A549 (cell line): Measurements from ENCODE around the gene AP2B1.

ENCODE experiments used
- BCL3 ChIP-seq: fragments of >200 bp; sonication (Bioruptor Twin); formaldehyde crosslinking; IDR thresholded peaks from 3 replicates; pipeline ENCODE4 v1.6.1; 2016
- CTCF ChIP-seq: fragments of >200 bp; sonication (Bioruptor Twin); formaldehyde crosslinking; IDR thresholded peaks from 3 replicates; pipeline ENCODE4 v1.5.1; 2016
- EP300 ChIP-seq, 2 experiments: fragments of >200 bp; sonication (Bioruptor Twin); formaldehyde crosslinking; IDR thresholded peaks; 2 replicates in 1 of 2; 3 replicates in 1 of 2; pipeline ENCODE4 v1.6.1; 2016 to 2017
- KDM5A ChIP-seq: fragments of 200-600 bp; sonication (generic); IDR thresholded peaks from 2 replicates; pipeline ENCODE4 v1.6.1; 2016; ENCODE audit warnings: antibody characterized with exemption, mild to moderate bottlenecking
- POLR2A ChIP-seq: IDR thresholded peaks from 2 replicates; pipeline ENCODE4 v1.6.1; 2012; ENCODE audit warnings: mild to moderate bottlenecking, low read length
- POLR2AphosphoS2 ChIP-seq: conservative IDR thresholded peaks from 2 replicates; pipeline ENCODE4 v1.6.1; 2012; ENCODE audit warnings: low read length, improper control_type of control experiment, inconsistent platforms
- RAD21 ChIP-seq, 2 experiments: fragments of >200 bp in 1 of 2; sonication (Bioruptor Twin) in 1 of 2; formaldehyde crosslinking in 1 of 2; IDR thresholded peaks in 1 of 2; conservative IDR thresholded peaks in 1 of 2; 2 replicates in 1 of 2; 3 replicates in 1 of 2; pipeline ENCODE4 v1.6.1; 2012 to 2018; ENCODE audit warnings: inconsistent platforms in 1 of 2
- RARB ChIP-seq: fragments of 250-450 bp; sonication (Bioruptor Pico); IDR thresholded peaks from 2 replicates; pipeline ENCODE4 v1.8.0; 2021; ENCODE audit warnings: mild to moderate bottlenecking, moderate library complexity
- RNF2 ChIP-seq: fragments of 200-600 bp; sonication (generic); IDR thresholded peaks from 2 replicates; pipeline ENCODE4 v1.6.1; 2016; ENCODE audit warnings: low read depth, mild to moderate bottlenecking, antibody characterized with exemption, moderate library complexity, borderline replicate concordance
- USF2 ChIP-seq: fragments of 450-650 bp; IDR thresholded peaks from 2 replicates; pipeline ENCODE4 v1.6.1; 2014; ENCODE audit warnings: antibody characterized with exemption

GRCh38 chr17:35587074-35587961 lies at the start of gene AP2B1:
- no peak for TF ChIP-seq CTCF
- TF ChIP-seq POLR2AphosphoS2: no peak
- no peak for TF ChIP-seq RNF2
- TF ChIP-seq KDM5A: 0 out of 2 replicates have a peak, but pooled peaks have one; percentile 8
- TF ChIP-seq EP300 (IDR thresholded peaks at IDR 0.05): no peak
- TF ChIP-seq BCL3: peak; percentile 81; the same call in 2 of the 3 replicates
- TF ChIP-seq RARB (CRISPR knock-in tag): no peak
- no peak for TF ChIP-seq RAD21 (conservative IDR thresholded peaks at IDR 0.05 in 1 of 2, IDR thresholded peaks at IDR 0.05 in 1 of 2)
- no peak for TF ChIP-seq USF2
- peak; percentile 76 for TF ChIP-seq POLR2A
